HG03103 (cell line): Measurements from ENCODE around the gene AIP.

Experiments used
- ATAC-seq: cut with Tn5 transposase; IDR thresholded peaks from one replicate; pipeline ENCODE4 v1.9.1; 2021; ENCODE audit warnings: low read depth; ENCODE audit not compliant: unreplicated experiment

Gene AIP

DNA sequence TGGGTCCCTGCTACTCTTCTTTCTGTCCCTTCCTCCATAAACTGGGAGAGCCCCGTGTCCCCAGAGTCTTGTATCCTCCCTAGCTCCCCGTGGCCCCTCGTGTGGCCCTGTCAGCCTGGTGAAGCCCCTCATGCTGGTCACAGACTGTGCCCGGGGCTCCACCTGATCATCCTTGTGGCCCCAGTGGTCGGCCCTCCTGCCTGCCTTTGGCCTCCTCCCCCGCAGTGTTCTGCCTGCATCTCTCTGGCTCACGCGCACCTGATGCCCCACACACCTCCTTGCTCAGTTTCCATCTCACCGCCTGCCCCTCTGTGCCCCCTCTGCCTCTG is 41.6 kb downstream of the AIP start:
- no peak for ATAC-seq

DNA sequence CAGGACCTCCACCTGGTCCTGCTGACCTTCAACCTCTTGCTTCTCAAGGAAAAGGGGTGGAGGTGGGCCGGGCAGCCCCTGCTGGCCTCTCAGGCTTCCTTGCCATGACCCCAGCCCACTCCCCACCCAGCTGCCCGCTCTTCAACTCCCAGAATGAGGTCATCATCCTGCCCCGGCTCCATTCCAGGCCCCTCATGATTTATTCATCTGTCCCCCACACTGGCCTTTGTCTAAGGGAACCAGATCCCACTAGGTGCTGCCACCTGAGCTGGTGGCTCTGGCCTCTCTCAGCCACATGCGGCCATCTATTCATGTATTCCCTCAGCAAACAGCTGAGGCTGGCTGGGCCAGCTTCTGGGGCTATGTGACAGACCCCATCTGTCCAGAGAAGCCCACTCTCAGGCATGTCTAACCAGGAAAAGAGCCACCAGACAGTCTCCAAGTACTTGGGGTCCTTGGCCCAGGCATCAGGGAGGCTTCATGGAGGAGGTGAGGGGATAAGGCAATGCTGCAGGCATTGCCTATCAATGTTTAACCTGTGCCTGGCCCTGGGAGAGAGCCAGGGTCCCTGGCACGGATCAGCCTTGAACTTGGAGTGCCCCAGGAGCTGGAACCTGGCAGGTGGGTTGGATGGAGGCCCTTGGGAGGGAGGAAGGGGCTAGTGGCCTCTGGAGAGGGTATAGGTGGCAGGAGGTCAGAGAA is 42.6 kb downstream of the AIP start:
- ATAC-seq: no peak

DNA sequence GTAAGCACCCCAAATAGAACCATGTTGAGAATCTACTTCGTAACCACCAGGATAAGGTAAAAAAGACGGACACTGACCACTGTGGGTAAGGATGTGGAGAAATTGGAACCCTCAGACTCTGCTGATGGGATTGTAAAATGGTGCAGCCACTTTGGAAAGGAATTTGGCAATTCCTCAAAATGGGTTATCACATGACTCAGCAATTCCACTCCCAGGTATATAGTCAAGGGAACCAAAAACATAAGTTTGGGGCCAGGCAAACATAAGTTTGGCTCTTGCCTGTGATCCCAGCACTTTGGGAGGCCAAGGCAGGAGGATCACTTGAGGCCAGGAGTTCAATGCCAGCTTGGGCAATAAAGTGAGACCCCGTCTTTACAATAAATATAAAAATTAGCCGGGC is 45.5 kb downstream of the AIP start:
- no peak for ATAC-seq

DNA sequence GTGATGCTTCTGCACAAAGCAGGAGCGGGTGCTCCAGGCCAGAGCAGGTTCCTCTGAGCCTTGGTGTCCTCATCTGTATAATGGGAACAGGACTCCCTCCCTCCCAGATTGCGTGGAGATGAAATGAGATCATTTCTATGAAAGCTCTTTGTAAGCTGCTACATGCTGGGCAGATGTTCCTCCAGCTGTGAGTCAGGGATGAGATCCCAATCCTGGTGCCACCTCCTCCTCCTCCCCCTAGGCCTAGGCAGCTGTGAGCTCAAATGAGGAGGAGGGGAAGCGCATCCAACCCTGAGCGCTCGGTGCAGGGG is 47.4 kb downstream of the AIP start:
- no peak for ATAC-seq

DNA sequence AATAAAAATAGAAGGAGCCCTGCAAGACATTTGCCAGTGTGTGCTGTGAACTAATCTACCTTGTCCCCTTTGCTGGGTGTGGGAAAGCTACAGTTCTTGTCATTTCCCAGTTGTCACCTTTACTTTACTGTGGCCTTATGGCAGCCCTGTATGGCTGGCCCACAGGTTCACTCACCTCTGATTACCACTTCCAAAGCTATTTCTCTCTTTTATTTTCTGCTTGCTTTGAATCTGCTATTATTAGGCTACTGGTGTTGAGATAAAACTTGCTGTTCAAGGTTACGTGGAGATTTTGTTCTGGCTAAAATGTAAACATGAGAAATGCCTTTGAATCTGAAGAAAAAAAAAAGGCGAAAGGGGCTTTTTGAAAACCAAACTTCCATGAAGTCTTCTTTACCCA is 50.1 kb downstream of the AIP start:
- ATAC-seq: no peak

DNA sequence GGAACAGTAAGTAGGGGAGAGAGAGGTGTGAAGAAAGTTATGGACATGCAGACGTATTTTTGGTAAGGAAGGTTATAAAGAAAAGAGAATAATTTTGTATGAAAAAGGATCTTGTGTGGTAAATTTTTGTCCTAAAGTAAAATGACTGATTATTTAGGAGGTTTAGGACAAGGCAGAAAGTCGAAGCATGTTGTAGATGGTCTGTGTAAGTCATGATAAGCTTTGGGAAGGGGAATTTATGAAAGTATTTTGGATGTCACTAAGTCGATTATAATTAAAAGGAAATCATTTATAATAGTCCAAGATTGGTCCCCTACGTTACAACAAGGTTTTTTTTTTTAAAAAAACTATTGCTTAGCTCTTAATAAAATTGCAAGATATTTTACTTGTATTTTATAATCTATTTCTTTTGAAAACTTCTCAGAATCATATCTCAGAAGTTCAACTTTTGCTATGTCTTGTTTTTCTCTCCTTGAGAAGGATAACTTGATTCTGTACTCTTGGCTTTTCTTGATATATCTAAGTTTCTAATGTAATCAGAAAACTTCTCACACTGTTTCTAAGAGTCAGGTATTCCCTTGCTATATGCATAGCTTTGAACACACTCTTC is 51.3 kb downstream of the AIP start:
- no peak for ATAC-seq

DNA sequence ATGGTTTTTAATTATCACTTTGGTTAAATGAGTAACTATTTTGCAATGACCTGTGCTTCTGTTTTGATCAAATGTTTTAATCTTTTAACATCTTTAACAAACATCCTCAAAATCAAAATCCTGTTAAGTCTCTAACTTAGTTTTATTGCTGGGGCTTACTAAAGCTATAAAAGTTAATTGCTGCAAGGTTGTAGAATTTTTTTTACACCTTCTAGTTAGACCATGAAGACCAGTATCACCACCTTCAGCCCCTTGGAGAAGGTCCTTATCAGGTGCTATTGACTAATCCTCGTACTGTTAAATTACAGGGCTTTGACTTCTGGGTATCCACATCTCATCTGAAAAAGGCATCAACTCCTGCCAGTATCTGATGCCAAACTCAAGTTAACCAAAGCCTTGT is 52.7 kb downstream of the AIP start:
- ATAC-seq: no peak

DNA sequence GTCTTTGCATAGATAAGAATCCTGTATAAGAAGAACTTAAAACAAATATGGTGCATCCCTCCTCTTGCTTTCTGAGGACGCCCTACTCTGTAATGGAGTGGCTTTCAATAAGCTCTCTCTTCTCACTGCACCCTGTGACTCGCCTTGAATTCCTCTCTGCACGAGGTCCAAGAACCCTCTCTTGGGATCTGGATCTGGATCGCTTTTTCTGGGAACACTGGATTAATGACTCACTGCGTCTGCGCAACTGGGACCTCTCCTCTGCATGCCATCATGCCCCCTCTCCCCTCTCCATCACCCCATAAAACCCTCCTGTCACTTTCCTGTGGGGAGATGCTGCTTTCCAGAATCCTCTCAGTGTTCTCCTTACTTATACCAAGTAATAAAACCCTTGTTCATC is 55.5 kb downstream of the AIP start:
- no peak for ATAC-seq

DNA sequence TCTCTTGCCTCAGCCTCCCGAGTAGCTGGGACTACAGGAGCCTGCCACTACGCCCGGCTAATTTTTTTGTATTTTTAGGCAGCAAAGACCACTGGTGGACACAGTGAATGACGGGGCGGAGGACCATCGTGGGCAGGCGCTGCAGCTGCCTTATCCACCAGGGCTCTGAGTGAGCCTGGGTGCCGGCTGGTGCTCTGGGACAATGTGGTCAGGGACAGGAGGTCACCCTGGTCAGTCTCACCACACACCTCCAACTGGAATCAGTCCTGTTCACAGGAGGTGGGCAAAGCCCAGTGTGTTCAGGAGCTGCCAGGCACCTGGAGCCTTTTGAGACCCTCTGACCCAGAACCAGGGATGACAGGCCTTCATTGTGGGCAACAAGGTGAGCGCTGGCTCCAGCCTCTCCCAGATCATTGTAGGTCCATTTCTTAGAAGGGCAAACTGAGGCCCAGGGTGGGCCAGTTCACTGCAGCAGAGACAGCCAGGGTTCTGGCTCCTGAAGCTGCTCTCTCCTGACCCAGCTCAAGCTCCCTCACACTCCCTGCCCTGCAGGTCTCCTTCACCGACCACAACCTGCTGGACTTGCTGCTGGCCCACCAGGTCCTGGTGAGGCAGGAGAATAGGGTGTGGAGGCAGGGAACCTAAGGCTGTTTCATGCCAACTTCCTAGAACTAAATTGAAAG is 56.1 kb downstream of the AIP start:
- ATAC-seq: no peak

DNA sequence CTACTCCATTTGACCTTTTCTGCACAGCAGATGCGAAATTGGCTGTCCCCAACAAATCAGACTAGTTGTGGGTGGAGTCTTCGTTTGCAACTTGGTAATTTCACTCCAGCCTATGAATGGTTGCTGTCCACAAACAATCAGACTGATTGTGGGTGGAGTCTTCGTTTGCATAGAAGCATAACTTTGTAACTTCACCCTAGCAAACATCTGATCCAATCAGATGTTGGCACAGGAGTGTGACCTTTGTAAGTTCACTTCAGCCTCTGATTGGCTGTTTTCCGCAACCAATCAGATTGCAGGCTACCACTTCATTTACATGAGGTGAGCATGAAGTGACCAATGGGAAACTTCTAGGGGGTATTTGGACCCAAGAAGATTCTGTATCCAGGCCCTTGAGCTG is 56.7 kb downstream of the AIP start:
- ATAC-seq: no peak
